CD4-positive, alpha-beta T cell treated with Interleukin-21 for 1 hour (primary cell): Measurements from ENCODE around the gene HCN4.
A peak's percentile ranks its signal among the peaks of the same experiment; 100 is the strongest.

Experiments
- DNase-seq: peaks from one replicate; pipeline ENCODE4 v3.0.0-alpha.2; 2020

The HCN4 gene

DNA sequence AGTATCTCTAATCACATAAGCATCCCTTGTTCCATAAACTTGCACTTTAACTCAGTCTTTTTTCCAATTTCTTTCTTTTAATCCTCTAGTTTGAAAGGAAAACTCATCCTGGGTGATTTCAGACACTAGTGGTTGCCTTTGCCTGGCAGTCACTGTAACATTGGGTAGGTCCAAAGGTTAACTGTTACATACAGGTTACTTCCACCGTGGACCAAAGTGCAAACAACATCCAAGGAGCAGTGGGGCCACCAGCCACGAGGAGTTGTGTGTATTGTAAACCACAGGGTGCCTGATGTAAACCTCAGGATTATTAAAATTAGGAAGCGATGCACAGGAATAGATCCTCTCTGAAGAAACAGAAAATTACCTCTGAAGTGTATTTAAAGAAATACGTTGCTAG, 75.0 kb downstream of the HCN4 start:
- DNase-seq = no peak

DNA sequence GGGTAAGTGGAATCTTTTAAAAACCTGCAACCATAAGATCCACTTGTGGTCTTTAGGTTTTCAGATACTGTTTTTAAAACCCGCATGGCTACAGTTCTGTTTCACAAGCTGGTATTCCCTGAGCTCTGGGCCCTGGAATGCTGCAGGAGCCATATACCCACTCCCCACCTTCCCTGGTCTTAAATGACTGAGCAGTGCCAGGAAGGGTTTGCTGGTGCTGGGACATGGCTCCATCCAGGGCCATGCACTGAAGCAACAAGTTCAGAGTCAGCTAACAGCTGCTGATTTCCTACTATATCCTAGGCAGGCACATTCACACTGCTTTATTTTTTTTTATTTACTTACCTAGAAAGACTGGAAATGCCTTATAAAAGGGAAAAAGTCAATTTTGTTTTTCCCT, 77.3 kb downstream of the HCN4 start:
- DNase-seq = no peak

DNA sequence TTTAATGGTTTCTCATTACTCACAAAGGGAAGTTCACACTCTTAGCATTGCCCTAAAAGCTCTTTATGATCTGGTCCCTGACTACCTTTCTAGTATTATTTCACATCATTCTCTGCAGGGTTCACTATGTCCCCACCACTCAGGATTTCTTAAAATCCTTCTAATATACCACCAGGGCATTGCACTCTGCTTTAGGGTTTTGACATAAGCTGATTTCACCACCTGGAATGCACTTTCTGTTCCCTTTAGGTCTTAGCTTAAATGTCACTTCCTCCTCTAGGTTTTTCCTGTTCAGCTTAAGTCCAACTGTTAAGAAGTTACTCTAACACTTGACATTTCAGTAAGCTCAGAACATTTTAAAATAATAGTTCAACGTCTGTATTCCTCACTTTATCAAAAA, 81.7 kb downstream of the HCN4 start:
- no peak for DNase-seq

DNA sequence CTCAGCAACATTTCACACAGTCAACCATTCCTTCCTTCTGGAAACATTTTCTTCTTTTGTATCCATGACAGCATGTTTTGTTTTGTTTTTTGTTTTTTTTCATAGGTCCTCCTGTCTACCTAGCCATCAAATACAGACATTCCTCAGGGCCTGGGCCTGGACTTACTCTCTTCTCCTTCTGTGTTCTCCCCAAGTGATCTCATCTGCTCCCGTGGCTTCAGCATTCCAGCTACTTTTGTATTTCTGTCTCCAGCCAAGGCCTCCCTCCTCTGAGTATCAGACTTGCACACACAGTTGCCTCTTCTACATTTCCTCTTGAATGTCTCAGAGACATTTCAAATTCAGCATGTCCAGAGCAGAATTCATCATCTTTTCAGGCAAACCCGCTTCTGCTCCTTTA, 82.4 kb downstream of the HCN4 start:
- no peak for DNase-seq

DNA sequence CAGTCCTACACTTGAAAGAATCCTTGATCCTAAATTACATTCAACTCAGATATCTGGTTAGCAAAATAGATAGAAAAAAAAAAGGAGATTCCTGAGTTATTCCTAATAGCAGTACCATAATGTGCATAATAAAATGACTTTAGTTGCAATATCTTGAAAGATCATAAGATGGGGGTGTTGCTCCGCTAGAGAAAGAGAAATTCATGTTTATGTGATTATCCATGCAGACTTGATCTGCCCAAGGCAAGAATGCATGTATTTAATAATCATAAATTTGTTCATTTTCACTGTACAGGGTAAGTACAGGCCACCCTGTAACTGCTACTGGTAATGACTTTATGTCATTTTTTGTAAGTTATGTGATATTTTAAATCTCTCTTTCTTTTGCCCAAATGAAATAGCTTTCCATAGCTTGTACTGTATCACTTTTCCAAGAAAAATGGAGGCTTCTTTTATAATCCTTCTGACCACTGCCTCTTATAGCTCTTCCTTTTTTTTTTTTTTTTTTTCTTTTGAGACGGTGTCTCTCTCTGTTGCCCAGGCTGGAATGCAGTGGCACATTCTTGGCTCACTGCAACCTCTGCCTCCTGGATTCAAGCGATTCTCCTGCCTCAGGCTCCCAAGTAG, 84.6 kb downstream of the HCN4 start:
- peak; percentile 12 for DNase-seq

DNA sequence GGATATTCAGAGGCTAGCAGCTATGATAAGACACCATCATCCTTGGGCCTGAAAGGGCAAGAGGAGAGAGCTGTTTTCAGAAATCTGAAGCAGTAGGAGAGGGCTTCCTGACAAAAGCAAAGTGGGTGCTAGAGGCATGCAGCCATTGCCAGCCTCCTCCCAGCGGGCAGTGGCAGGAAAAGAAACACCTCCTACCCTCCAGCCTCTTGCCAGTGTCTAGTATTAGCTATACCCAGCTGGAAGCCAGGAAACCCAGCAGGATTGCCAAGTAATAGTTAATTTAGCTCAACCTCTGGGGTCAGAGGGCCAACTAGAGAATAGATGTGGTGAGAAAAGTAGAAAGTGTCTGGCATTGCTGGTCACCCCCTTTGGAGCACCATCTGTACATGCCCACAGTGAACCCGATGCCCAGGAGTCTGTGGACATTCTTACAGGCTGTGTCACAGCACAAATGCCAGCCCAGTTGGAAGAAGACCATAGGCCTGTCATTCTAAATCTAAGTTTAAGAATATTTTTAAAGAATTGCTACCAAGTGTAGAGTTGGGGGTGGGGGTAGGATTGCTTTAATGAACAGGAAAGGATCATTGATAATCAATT, 85.3 kb downstream of the HCN4 start:
- DNase-seq = no peak

DNA sequence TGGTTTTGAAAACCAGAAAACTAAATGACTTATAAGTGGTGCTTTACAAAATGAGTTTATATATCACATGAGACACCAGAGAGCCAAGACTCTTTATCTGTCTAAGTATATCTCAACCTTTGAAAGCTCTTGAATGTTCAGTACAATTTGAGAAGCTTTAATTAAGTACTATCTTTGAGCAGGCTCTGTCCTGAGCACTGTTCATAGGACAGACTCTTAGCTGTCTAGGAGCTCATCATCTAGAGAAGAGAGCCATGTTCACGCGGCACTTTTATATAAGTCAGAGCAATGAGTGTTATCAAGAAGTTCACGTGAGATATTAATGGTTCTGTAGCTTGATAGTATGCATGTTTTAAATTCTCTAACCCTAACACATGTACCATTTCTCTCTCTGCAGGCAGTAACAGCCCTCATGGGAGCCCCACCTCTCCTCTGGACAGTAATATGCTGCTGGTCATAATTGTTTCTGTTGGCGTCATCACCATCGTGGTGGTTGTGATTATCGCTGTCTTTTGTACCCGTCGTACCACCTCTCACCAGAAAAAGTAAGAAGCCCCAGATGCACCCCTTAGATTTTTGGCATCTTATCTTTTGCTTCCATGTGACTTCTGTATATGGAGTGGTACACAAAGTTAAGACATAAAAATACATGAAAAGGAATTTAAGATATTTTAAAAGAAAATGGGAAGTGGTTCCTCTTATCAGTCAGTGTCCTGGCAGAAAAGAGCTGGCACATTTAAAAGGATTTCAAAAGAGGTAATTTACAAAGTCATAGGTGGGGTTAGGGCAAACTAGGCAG, 86.0 kb downstream of the HCN4 start:
- DNase-seq = no peak

DNA sequence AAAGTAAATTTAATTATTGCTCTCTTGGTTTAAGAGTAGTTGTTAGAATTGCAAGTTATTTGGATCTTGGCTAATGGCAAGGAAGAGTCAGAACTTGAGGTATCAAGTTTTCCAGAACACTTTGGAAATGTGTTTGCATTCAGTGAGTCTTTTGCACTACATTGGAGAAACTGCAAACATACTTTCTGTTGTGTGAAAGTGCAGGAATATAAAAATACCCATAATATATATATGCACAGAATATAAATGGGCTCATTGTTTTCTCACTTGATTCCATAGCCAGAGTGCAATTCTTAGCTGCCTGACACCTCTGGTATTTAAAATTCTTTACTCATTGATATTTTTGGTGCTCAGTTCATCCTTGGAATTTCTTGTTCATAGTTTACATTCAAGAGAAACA, 92.9 kb downstream of the HCN4 start:
- no peak for DNase-seq

DNA sequence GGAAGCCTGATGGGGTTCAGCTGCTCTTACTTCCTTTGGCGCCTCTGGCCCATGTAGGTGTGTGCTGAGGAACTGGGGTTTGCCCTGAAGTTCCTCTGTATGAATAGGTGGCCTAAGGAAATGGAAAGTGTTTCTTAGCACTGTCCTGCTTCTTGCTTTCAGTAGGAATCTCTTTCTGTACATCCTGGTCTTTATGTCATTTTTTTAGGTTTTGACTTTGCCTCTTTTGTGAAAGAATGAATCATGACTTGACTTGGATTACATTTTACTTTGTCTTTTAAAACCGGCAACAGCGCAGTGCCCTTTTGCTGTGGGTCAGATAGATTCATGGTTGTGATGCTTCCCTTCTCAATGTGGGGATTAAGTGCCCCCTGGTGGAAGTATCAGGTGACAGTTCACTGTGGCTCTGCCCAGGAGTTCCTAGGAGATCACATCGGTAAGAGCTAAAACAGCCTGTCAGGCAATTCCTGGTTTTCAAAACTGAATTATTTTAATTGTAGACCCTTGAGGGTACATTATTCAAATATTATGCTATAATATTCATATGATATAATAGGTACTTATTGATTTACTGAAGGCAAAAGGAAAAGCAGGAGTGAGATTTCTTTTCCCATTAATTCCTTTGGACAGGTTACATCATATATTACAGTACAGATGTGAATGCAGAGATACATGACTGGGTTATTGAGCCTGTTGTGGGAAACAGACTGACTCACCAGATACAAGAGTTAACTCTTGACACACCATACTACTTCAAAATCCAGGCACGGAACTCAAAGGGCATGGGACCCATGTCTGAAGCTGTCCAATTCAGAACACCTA, 95.4 kb downstream of the HCN4 start:
- DNase-seq = peak; percentile 52

DNA sequence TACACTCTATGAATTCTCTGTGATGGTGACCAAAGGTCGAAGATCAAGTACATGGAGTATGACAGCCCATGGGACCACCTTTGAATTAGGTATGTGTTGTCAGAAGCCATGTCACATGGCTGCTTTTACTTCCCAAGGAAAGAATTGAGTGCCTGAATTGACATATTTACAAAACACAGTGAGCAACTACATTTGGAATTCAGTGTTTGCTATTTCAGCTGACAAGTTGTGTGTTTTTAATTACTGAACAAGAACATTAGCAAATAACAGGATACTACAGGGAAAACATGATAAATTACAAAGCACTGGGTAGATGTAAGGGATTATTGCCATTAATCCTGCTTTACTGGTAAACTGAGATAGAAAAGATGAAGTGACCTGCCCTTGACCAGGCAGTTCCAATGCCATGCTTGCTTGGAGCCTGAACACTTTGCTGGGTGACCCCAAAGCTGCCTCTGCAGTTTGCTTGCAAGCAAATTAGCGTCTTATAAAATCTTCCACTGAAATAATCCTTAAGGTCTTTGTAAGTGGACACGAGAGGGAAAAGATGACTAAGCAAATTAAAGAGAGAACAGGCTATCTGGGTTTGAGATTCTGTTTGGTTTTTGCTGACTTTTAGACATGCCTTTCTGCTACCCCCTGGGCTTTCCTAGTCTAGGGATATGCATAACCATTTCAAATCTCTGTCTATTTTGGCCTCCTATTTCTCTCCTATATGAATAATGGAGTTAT, 98.2 kb downstream of the HCN4 start:
- no peak for DNase-seq
